HG03025 (cell line): Measurements from ENCODE around the gene GLIPR1.
"Not testable (repeated sequence)": the region's sequence is repeated elsewhere in the genome, so short reads cannot be mapped to it uniquely, and the experiment has no call there.

Experiments
- ATAC-seq: cut with Tn5 transposase; IDR thresholded peaks from one replicate; pipeline ENCODE4 v1.9.1; 2021; ENCODE audit warnings: mild to moderate bottlenecking, moderate library complexity; ENCODE audit not compliant: unreplicated experiment, low FRiP score

The GLIPR1 gene

DNA sequence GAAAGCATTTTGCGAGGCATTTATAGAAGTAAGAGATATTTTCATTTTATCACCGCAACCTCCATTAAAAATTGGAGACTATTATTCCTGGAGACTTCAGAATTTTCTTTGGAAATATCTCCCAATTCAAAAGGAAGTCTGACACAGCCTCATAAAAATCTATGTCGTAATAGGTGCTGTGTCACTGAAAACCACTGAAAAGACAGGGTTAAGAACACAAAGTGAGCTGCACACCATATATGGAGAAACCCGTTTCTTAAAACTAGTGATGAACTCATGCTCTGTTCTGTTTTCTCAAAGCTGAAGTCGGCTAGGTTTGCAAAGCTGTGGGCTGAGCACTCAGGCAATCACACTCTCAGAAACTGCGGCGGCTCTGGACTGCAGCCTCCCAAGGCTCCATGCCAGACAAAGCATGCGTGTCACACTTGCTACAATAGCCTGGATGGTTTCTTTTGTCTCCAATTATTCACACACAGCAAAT, at the start of gene GLIPR1:
GLIPR1 (plus strand) TSS at position 287 of the 481 bp plus-strand sequence; CDS start at position 413, 126 bp downstream.
- peak; percentile 96 for ATAC-seq

DNA sequence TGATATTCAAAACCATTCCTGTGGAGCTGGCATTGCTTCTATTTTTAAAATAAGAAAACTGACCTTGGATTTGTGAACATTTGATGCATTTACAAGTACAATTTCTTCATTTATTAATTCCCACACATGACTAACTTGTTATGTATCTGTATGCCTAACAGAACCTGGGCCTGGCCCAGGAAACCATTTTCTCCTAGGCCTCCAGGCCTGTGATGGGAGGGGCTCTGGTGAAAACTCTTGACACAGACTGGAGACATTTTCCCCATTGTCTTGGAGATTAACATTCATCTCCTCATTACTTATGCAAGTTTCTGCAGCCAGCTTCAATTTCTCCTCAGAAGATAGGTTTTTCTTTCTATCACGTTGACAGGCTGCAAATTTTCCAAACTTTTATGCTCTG, 47.6 kb upstream of the GLIPR1 start:
- no peak for ATAC-seq

DNA sequence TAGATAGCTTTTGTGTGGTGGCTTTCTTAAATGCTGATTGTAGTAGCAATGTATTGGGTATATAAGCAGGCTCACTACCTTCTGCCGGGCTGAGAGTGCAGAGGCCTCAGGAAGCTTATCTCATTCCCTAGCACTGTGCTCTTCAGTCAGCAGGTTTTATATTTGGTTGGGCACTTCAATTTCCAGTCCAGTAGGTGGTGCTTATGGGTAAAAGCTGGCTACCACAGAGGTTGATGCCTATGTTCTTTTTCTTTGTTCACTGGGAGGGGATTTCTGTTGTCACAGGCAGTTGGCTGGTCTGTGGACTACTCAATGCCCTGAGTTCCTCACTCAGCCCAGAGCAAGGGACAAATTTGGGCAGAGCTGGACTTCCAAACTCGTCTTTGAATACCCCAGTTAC, 43.0 kb upstream of the GLIPR1 start:
- no peak for ATAC-seq

DNA sequence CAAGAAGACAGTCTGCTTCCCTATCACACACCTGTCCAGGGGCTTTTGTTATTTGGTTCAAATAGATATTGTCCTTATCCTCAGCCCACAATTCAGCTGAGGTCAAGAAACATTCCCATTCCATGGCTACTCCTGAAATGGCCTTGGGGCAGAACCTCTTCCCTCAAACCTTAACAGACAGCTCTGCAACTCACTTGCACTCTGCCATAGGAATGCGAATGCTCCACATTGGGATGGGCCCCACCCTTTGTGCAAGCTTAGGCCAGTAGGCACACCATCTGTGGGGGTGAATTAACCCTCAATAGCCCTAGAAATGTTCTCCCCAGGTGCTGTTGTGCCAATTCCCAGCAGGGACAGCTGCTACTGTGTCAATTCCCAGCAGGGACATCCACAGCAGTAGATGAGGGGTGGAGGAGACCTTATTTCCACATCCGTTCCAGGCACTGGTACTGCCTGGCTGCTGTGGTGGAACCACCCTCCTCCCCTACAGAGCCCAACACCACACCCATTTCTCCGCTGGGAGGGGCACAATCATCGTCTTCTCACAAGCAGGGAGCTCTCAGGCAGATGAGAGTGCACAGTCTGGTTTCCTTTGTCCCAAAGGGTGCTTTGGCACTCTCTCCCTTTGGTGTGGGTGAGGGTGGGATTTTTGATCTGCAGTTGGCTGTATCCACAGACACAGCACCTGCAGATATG, 42.3 kb upstream of the GLIPR1 start:
- no peak for ATAC-seq

DNA sequence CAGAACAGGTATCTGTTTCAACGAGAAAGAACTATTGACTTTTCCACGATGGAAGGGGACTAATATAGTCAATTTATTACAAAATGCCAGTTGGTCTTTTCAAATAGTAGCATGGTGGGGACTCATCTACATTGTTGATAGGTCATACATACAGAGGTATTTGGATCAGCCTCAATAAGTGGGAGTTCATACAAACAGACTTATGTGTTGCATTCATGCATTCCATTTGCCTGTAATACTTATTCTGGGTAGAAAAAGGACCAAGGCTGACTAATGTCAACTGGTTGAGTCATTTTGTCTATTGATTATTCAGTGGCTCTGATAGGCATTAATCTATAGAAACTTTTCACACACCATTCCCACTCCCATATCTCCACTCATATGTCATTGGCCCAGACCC, 41.5 kb upstream of the GLIPR1 start:
- no peak for ATAC-seq

DNA sequence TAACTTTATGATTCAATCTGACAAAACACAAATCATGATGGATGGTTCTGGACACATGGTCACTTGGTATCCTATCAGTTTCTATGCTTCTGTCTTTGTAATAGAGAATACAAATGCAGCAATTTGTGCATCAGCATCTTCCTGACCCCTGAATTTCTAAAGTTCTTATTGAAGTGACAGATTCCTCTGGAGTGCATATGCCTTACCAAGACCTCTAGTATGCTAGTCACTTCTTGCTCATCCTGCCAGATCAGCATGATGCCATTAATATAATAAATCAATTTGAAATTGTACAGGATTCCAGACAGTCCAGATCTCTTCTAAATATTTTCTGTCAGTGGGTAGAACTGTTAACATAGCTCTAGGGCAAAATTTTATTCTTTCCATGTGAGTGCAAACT, 40.6 kb upstream of the GLIPR1 start:
- ATAC-seq: no peak

DNA sequence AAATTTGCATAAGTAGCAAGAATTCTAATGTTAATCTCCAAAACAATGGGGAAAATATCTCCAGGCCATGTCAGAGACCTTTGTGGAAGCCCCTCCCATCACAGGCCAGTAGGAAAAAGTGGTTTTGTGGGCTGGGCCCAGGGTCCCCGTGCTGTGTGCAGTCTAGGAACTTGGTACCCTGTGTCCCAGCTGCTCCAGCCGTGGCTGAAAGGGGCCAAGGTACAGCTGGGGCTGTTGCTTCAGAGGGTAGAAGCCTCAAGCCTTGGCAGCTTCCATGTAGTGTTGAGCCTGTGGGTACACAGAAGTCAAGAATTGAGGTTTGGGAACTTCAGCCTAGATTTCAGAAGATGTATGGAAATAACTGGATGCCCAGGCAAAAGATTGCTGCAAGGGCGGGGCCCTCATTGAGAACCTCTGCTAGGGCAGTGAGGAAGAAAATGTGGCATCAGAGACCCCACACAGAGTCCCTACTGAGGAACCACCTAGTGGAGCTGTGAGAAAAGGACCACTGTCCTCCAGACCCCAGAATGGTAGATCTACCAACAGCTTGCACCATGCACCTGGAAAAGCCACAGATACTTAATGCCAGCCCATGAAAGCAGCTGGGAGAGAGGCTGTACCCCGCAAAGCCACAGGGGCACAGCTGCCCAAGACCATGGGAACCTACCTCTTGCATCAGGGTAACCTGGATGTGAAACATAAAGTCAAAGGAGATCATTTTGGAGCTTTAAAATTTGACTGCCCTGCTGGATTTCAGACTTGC, 38.7 kb upstream of the GLIPR1 start:
- not testable (repeated sequence) for ATAC-seq

DNA sequence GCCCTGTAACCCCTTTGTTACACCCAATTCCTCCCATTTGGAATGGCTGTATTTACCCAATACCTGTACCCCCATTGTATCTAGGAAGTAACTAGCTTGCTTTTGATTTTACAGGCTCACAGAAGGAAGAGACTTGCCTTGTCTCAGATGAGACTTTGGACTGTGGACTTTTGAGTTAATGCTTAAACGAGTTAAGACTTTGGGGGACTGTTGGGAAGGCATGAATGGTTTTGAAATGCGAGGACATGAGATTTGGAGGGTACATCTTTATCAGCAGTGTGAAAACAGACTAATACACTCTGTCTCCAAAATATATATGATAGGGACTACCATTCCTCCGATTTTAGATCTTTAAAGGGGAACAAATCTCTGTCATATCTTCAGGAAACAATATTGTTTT, 38.1 kb upstream of the GLIPR1 start:
- ATAC-seq: not testable (repeated sequence)

DNA sequence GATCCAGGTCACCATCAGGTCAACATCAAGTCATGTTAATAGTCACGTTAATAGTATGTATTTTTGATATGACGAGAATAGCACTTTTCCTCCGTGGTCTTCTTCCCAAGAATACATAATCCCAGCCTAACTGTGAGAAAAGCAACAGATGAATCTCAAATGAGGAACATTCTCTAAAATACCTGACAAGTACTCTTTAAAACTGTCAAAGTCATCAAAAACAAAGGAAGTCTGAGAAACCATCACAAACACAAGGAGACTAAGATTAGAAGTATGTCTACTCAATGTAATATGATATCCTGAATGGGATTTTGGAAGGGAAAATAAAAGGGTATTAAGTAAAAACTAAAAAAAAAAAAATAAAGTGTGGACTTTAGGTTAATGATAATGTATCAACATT, 36.8 kb upstream of the GLIPR1 start:
- no peak for ATAC-seq

DNA sequence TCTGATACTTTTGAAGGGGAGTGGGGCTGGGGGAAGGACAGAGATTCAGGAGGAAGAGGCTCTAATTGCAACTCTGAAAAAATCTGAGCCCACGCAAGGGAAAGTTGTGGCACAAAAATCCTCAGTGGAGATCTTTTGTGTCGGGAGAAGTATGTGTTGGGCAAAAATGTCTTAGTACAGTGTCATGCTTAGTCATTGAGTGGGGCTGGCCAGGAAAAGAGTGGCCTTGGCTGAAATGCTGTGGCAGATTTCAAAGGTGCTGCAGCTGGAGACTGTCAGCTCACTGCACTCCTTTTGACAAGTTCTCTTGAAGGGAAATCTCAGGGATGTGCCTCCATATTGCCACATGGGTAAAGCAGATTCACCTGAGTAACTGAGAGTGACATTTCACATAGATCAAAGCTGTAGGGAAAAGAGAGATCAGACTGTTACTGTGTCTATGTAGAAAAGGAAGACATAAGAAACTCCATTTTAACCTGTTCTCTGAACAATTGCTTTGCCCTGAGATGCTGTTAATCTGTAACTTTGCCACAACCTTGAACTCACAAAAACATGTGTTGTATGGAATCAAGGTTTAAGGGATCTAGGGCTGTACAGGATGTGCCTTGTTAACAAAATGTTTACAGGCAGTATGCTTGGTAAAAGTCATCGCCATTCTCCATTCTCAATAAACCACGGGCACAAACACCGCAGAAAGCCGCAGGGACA, 36.0 kb upstream of the GLIPR1 start:
- no peak for ATAC-seq

DNA sequence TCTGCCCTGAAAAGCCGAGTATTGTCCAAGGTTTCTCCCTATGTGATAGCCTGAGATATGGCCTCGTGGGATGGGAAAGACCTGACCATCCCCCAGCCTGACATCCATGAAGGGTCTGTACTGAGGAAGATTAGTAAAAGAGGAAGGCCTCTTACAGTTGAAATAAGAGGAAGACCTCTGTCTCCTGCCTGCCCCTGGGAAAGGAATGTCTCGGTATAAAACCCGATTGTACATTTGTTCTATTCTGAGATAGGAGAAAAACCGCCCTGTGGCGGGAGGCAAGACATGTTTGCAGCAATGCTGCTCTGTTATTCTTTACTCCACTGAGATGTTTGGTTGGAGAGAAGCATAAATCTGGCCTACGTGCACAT, 35.4 kb upstream of the GLIPR1 start:
- ATAC-seq: not testable (repeated sequence)

DNA sequence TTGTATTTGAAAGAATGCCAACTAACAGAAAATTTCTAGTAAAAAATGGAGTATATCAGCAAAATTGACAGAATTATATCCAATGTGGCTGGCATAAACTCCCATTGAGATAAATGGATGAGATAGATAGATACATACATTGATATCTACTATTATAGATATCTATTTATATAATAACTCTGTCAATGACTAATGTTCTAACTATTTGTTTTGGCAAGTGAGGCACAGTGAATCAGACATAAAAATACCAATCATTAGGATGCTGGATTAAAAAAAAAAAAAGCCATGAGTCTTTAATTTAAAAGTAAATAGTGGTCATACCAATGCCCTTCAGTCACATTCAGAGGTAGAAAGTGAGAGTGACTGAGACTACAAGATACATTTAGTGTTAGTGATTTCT, 33.7 kb upstream of the GLIPR1 start:
- no peak for ATAC-seq

DNA sequence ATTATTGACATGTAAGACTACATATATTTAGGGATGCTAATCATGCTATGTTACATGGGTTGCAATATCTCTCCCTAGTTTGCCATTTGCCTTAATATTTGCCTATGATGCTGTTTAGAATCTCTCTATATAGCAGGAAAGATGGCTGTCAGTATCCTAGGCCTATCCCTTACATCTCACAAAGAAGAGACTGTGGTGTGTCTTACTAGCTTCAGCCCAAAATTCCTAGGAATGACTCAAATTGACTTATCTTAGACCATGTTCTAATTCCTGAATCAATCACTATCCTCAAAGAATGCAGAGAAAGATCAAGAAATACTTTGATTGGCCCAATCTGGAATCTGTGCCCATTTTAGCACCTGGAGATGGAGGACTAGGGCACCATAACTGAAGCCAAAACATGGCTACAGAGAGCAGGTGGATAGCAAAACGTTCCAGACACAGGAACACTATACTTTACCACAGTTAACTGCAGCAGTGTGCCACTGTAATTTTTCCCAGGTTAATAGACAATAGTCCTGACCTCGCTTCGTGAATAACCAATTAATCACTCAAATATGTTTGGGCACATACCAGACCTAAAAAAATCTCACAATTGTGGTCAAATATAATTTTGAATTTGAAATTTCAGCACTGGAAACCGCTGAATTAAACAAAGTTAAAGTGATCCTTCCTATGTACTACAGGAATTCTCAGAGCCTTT, 32.7 kb upstream of the GLIPR1 start:
- no peak for ATAC-seq

DNA sequence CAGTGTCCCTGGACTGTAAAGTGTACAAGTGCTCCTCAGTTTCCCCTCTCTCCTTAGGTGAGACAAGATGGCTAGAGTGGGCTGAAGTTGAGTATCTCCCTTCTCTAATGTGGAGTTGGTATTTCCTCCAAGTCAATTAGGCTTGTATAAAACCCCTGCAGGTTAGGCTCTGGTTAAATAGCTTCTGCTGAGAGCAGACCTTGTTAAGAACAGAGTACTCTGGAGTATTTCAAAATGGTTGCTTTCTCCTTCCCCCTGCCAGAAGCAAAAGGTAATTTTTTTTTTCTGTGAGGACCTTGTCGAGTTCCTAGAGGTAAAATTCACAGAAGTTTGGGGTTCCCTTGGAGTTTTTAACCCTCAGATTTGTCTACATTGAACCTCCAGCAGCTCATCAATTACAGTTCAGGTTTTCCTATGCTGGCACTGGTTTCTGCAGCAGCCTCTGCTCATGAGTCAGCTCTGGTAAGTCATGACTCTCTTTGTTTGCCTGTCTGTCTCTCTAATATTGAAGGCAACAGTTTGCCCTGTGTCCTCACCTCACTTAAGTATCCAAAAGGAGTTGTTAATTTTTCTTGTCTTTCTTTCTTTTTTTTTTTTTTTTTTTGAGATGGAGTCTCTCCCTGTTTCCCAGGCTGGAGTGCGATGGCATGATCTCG, 27.8 kb upstream of the GLIPR1 start:
- ATAC-seq: no peak

DNA sequence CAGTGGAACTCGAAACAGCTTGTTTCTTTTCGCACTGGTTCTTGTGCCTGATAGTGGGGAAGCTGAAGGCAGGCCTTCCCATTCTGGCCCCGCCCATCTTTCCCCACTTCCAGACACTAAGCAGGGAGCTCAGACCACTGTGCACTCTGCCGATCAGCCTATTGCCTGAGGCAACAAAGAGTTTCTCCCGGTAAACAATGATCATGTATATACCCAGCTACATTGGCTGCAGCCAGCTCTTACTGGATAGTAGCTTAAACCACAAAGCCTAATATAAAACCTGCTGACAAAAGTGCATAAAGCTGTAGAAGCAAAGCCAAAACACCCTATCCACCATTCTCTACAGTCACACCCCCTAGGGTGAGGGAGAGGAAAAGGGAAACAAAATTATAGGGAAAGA, 24.7 kb upstream of the GLIPR1 start:
- no peak for ATAC-seq

DNA sequence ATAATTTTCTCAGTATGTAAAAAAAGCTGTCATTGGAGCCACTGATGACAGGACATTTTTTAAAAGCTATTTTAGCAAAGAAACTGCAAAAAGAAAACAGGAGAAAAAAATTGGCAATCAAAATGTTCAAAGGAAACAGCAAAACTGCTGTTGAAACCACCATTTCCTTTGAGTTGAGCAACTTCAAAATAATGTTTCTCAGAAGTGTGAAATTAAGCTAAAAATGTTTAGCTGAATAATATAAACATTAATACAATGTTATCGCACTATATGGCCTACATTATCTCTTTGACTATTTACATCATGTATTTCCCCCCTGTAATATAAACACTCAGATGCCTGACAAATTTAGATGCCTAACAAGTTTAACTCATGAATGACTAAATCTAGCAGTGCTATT, 23.4 kb upstream of the GLIPR1 start:
- no peak for ATAC-seq

DNA sequence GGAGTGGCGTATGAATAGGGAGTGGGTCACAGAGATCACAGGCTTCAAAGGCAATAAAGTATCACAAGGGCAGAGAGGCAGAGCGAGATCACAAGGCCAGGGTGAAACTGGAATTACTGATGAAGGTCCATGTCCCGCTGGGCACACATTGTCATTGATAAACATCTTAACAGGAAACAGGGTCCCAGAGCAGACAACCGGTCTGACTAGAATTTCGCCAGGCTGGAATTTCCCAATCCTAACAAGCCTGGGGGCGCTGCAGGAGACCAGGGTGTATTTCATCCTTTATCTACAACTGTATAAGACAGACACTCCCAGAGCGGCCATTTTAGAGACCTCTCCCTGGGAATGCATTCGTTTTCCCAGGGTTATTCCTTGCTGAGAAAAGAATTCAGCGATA, 22.7 kb upstream of the GLIPR1 start:
- not testable (repeated sequence) for ATAC-seq

DNA sequence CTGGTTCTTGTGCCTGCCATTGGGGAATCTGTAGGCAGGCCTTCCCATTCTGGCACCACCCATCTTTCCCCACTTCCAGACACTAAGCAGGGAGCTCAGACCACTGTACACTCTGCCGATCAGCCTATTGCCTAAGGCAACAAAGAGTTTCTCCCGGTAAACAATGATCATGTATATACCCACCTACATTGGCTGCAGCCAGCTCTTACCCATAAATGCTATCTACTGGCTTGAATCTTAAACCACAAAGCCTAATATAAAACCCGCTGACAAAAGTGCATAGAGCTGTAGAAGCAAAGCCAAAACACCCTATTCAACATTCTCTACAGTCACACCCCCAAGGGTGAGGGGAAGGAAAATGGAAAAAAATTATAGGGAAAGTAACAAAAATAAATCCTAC, 20.8 kb upstream of the GLIPR1 start:
- ATAC-seq: no peak

DNA sequence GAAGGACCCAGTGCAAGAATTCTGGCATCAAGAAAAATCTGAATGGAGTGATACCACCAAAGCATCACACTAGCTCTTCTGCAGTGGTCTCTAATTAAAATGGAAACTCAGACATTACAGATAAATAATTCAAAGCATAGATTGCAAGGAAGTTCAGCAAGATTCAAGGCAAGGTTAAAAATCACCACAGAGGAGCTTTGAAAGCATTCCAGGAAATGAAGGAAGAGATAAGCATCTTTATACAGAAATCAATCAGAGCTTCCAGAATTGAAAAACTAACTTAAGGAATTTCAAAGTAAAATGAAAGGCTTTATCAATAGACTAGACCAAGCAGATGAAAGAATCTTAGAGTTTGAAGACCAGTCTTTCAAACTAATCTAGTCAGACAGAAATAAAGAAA, 20.4 kb upstream of the GLIPR1 start:
- ATAC-seq: no peak
